HG03175 (cell line): Measurements from ENCODE around the gene YOD1.

Source experiments
- ATAC-seq: cut with Tn5 transposase; IDR thresholded peaks from one replicate; pipeline ENCODE4 v1.9.1; 2021; ENCODE audit warnings: mild to moderate bottlenecking, moderate library complexity; ENCODE audit not compliant: unreplicated experiment

The YOD1 gene

GRCh38 chr1:207013321-207014085 is 37.5 kb downstream of the YOD1 start:
- no peak for ATAC-seq

GRCh38 chr1:207010726-207011125 is 40.3 kb downstream of the YOD1 start:
- ATAC-seq: no peak

- ATAC-seq: no peak
These were observed 41.1 kb downstream of the YOD1 start for GRCh38 chr1:207009945-207010344.

- no peak for ATAC-seq
These were observed 41.7 kb downstream of the YOD1 start for GRCh38 chr1:207009182-207009850.

- ATAC-seq: no peak
These were observed 43.5 kb downstream of the YOD1 start for GRCh38 chr1:207007352-207008033.

GRCh38 chr1:207006914-207007313 is 44.1 kb downstream of the YOD1 start:
- ATAC-seq: no peak

- ATAC-seq: no peak
These were observed 44.9 kb downstream of the YOD1 start for GRCh38 chr1:207006083-207006482.

GRCh38 chr1:207004931-207005830 is 45.8 kb downstream of the YOD1 start:
- ATAC-seq: no peak

GRCh38 chr1:207003210-207003609 is 47.8 kb downstream of the YOD1 start:
- ATAC-seq: no peak

- ATAC-seq: no peak
These were observed 48.3 kb downstream of the YOD1 start for GRCh38 chr1:207002724-207003146.

GRCh38 chr1:207001492-207002245 is 49.3 kb downstream of the YOD1 start:
- ATAC-seq: no peak

GRCh38 chr1:207000651-207001291 is 50.2 kb downstream of the YOD1 start:
- no peak for ATAC-seq

- no peak for ATAC-seq
These were observed 52.2 kb downstream of the YOD1 start for GRCh38 chr1:206998816-206999215.
